Gastrocnemius medialis (tissue), 4 donors: ENCODE results near the gene LRRC4C.

Experiments
- POLR2A ChIP-seq, 2 donors: fragments of 450-650 bp; IDR thresholded peaks; one replicate each; pipeline ENCODE4 v1.6.1; 2017; ENCODE audit warnings: antibody characterized with exemption in 2 of 2, mild to moderate bottlenecking in 2 of 2, moderate library complexity in 2 of 2
- TF ChIP-seq, protein P1 (sequence below), 5 experiments: fragments of 450-650 bp in 3 of 5; fragments of 200-600 bp in 2 of 5; sonication (generic) in 2 of 5; IDR thresholded peaks in 4 of 5; conservative IDR thresholded peaks in 1 of 5; 1 replicate in 4 of 5; 2 replicates in 1 of 5; pipeline ENCODE4 v1.5.1; 2016 to 2019; ENCODE audit warnings: antibody characterized with exemption in 5 of 5, mild to moderate bottlenecking in 3 of 5, moderate library complexity in 3 of 5

DNA sequence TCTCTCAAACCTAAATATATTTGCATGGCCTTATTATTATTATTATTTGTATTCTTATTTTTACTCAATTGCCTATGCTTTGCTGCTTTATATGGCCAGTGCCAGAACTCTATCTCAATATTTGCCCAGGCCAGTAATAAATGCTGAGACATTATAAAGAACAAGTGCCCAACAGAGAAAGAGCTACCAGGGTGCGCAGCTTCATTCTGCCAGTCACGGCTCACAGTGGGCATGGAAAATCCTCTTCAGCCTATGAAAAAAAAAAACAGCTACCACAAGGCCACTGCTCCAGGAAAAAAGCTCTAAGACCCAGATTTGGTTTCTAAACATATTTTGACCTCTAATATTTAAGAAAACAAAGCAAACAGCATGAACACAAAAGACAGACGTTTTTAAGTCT, 1223.6 kb downstream of the LRRC4C start:
- TF ChIP-seq, protein P1, sequence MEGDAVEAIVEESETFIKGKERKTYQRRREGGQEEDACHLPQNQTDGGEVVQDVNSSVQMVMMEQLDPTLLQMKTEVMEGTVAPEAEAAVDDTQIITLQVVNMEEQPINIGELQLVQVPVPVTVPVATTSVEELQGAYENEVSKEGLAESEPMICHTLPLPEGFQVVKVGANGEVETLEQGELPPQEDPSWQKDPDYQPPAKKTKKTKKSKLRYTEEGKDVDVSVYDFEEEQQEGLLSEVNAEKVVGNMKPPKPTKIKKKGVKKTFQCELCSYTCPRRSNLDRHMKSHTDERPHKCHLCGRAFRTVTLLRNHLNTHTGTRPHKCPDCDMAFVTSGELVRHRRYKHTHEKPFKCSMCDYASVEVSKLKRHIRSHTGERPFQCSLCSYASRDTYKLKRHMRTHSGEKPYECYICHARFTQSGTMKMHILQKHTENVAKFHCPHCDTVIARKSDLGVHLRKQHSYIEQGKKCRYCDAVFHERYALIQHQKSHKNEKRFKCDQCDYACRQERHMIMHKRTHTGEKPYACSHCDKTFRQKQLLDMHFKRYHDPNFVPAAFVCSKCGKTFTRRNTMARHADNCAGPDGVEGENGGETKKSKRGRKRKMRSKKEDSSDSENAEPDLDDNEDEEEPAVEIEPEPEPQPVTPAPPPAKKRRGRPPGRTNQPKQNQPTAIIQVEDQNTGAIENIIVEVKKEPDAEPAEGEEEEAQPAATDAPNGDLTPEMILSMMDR (IDR thresholded peaks at IDR 0.05 in 4 of 5, conservative IDR thresholded peaks at IDR 0.05 in 1 of 5), result no peak
- no peak for TF ChIP-seq POLR2A (IDR thresholded peaks at IDR 0.05)
